Endodermal cell (in vitro differentiated cells): ENCODE measurements around the gene SAMD14. TPM values are rescaled to one million over a fixed set of nuclear protein-coding genes. Genes with fewer than 3 reads are reported as not detected.
A peak's percentile ranks its signal among the peaks of the same experiment; 100 is the strongest.

ENCODE experiments used
- DNase-seq: peaks from one replicate; pipeline ENCODE4 v3.0.0-alpha.2; 2017
- H3K27ac ChIP-seq: 2 replicates; pipeline ENCODE4 v1.5.1; 2013; ENCODE audit warnings: mild to moderate bottlenecking, low read depth, low read length, moderate library complexity
- H3K27me3 ChIP-seq: 2 replicates; pipeline ENCODE4 v1.6.1; 2013; ENCODE audit warnings: mild to moderate bottlenecking, low read length, moderate library complexity; ENCODE audit not compliant: insufficient read depth, control insufficient read depth, poor library complexity, severe bottlenecking
- H3K36me3 ChIP-seq: 2 replicates; pipeline ENCODE4 v1.7.0; 2013; ENCODE audit warnings: mild to moderate bottlenecking, low read length, moderate library complexity; ENCODE audit not compliant: control insufficient read depth, insufficient read depth
- H3K4me1 ChIP-seq: one replicate; pipeline ENCODE4 v1.7.0; 2013; ENCODE audit warnings: low read length; ENCODE audit not compliant: control insufficient read depth, insufficient read depth
- H3K4me3 ChIP-seq: 2 replicates; pipeline ENCODE4 v1.5.1; 2013; ENCODE audit warnings: mild to moderate bottlenecking, low read length, moderate library complexity
- H3K9ac ChIP-seq: 2 replicates; pipeline ENCODE4 v1.6.1; 2013; ENCODE audit warnings: mild to moderate bottlenecking, low read length, moderate library complexity; ENCODE audit not compliant: poor library complexity, severe bottlenecking; ENCODE audit errors: extremely low read depth
- H3K9me3 ChIP-seq: 2 replicates; pipeline ENCODE4 v1.6.1; 2013; ENCODE audit warnings: mild to moderate bottlenecking, low read length, moderate library complexity; ENCODE audit not compliant: control insufficient read depth
- H3K27ac Mint-ChIP-seq: 2 replicates; pipeline ENCODE4 v1.8.0; 2020; ENCODE audit warnings: mixed read lengths
- H3K27me3 Mint-ChIP-seq: 2 replicates; pipeline ENCODE4 v1.8.0; 2021; ENCODE audit warnings: mild to moderate bottlenecking, mixed read lengths; ENCODE audit not compliant: insufficient read depth
- H3K36me3 Mint-ChIP-seq: 2 replicates; pipeline ENCODE4 v1.8.0; 2020; ENCODE audit warnings: low read depth, mixed read lengths
- H3K4me1 Mint-ChIP-seq: 2 replicates; pipeline ENCODE4 v1.8.0; 2020; ENCODE audit warnings: mixed read lengths
- H3K4me3 Mint-ChIP-seq: 2 replicates; pipeline ENCODE4 v1.8.0; 2020; ENCODE audit warnings: mild to moderate bottlenecking, moderate library complexity, mixed read lengths
- H3K9me3 Mint-ChIP-seq: 2 replicates; pipeline ENCODE4 v1.8.0; 2020; ENCODE audit warnings: mild to moderate bottlenecking, mixed read lengths
- CTCF ChIP-seq: fragments of 200-600 bp; sonication (generic); conservative IDR thresholded peaks from 2 replicates; pipeline ENCODE4 v1.5.0; 2021; ENCODE audit warnings: antibody characterized with exemption, mild to moderate bottlenecking
- WGBS, 2 experiments: methylation state at CpG; one replicate each; pipeline versions ENCODE4 v1.1.5 to v1.1.7; 2013; ENCODE audit warnings: missing lambda C conversion rate in 2 of 2, mixed read lengths in 1 of 2; ENCODE audit not compliant: insufficient coverage in 1 of 2, insufficient read length in 1 of 2; 5-methylcytosine and 5-hydroxymethylcytosine counted together
- total RNA-seq, 2 donors: library from RNA; stranded (reverse); fragmentation: NEBNext Ultra II Directional in 1 of 2; extraction: Animal tissue kit (Norgen Biotek cat#: 25700) in 1 of 2; gene quantifications; 2 replicates in 1 of 2; 3 replicates in 1 of 2; pipeline ENCODE4 v1.2.1, GENCODE V29; 2021

The SAMD14 gene
- total RNA-seq, 2 donors from 2014 or later = 9.5 to 23.2 TPM

GRCh38 chr17:50100921-50101345 is 29.0 kb downstream of the SAMD14 start:
- DNase-seq = peak; percentile 88
- Histone ChIP-seq H3K36me3 (peaks cover 8% of the 10 kb centered on the region), H3K4me1 (peaks cover 7% of the 10 kb centered on the region), H3K9me3 (no peaks in the 10 kb centered on the region), H3K9ac (no peak overlapping the region), H3K4me3 (no peak overlapping the region), H3K27ac (no peak overlapping the region), H3K27me3 (no peaks in the 10 kb centered on the region)
- Mint-ChIP-seq H3K27me3 (no peaks in the 10 kb centered on the region), H3K27ac (peak overlapping the region; percentile 72), H3K4me1 (peaks cover 27% of the 10 kb centered on the region), H3K4me3 (peak overlapping the region; percentile 22), H3K9me3 (no peaks in the 10 kb centered on the region), H3K36me3 (peaks cover 13% of the 10 kb centered on the region)
- TF ChIP-seq CTCF = no peak
- WGBS, 2 experiments = 37 to 38% methylated on average over 13 to 15 of the region's 15 CpGs

- Histone ChIP-seq H3K4me1 (peaks cover 7% of the 10 kb centered on the region), H3K9ac (no peak overlapping the region), H3K27ac (no peak overlapping the region), H3K4me3 (no peak overlapping the region), H3K36me3 (peaks cover 8% of the 10 kb centered on the region), H3K9me3 (no peaks in the 10 kb centered on the region), H3K27me3 (no peaks in the 10 kb centered on the region)
- no peak for DNase-seq
- Mint-ChIP-seq H3K36me3 (peaks cover 13% of the 10 kb centered on the region), H3K4me3 (no peak overlapping the region), H3K4me1 (peaks cover 31% of the 10 kb centered on the region), H3K27me3 (no peaks in the 10 kb centered on the region), H3K27ac (peak overlapping the region; percentile 72), H3K9me3 (no peaks in the 10 kb centered on the region)
- 82 to 90% methylated on average over 4 to 5 of the region's 5 CpGs for WGBS, 2 experiments
- no peak for TF ChIP-seq CTCF
Measured at GRCh38 chr17:50100480-50100883, 29.5 kb downstream of the SAMD14 start.

GRCh38 chr17:50099003-50099402 is 31.0 kb downstream of the SAMD14 start:
- H3K36me3 Mint-ChIP-seq = peaks cover 11% of the 10 kb centered on the region
- H3K4me3 Mint-ChIP-seq = no peak overlapping the region
- H3K9ac ChIP-seq = no peak overlapping the region
- H3K9me3 ChIP-seq = no peaks in the 10 kb centered on the region
- no peaks in the 10 kb centered on the region for H3K27me3 Mint-ChIP-seq
- no peak overlapping the region for H3K27ac ChIP-seq
- peaks cover 7% of the 10 kb centered on the region for H3K4me1 ChIP-seq
- H3K4me1 Mint-ChIP-seq = peaks cover 37% of the 10 kb centered on the region
- TF ChIP-seq CTCF = no peak
- no peak for DNase-seq
- no peaks in the 10 kb centered on the region for H3K9me3 Mint-ChIP-seq
- no peak overlapping the region for H3K4me3 ChIP-seq
- no peaks in the 10 kb centered on the region for H3K27me3 ChIP-seq
- H3K36me3 ChIP-seq = peaks cover 8% of the 10 kb centered on the region
- 64 to 84% methylated on average over 3 to 5 of the region's 5 CpGs for WGBS, 2 experiments
- H3K27ac Mint-ChIP-seq = no peak overlapping the region
